ENCODE data around the gene UCN3. TPM values are rescaled to one million over a fixed set of nuclear protein-coding genes. Genes with fewer than 3 reads are reported as not detected.

UCN3 gene
- total and polyA plus RNA-seq, 2 of the 4 experiments (the other 2 are of a cell fraction): not detected

DNA sequence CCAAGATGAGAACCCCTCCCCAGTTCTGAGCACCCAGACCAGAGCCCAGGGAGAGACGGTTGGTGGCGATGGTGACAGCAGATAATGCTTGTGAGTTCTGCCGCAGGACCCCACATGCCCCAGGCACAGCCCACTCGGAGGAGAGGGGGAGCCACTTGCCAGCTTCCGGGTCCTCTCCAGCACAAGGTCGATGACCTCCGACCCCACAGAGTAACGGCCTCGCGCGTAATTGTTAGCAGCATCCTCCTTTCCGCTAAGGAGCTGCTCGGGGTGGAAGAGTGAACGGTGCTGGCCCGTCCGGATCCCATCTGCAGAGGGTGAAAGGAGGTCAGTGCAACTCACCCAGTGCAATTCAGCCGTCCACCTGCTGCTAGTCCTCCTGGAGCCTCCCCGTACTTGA lies 30.4 kb downstream of the UCN3 start:
- WGBS, 2 experiments (ENCODE audit: extremely low coverage in 2 of 2, insufficient read length in 1 of 2): no CpG with 5 or more reads among the region's 18 CpGs
- no peak overlapping the region for H4K8ac ChIP-seq (ENCODE audit: low read depth in 2 of 2, low read length in 2 of 2)
- no peaks in the 10 kb centered on the region for H3K79me1 ChIP-seq (ENCODE audit: low read depth in 1 of 2, low read length in 2 of 2)
- H3K36me3 ChIP-seq (ENCODE audit: control insufficient read depth, insufficient read depth, low read length): no peaks in the 10 kb centered on the region
- no peak overlapping the region for H3K27ac ChIP-seq (ENCODE audit: insufficient read depth, low read length)
- dilution Hi-C loops (cut with HindIII; ENCODE audit: low sequenced_read_pairs, unreplicated experiment): no loop called here
- H2BK15ac ChIP-seq (ENCODE audit: low read depth, low read length): no peak overlapping the region
- H3K4me2 ChIP-seq (ENCODE audit: low read depth, low read length): no peak overlapping the region
- no peak overlapping the region for H3K14ac ChIP-seq (replicated peaks; ENCODE audit: low read depth, low read length)
- H3K4me1 ChIP-seq (ENCODE audit: control insufficient read depth, insufficient read depth, low read length): no peaks in the 10 kb centered on the region
- H3K4me3 ChIP-seq (ENCODE audit: insufficient read depth, low read depth, low read length): no peak overlapping the region
- no peak overlapping the region for H2AK5ac ChIP-seq (ENCODE audit: low read depth, low read length)
- H3K18ac ChIP-seq (ENCODE audit: low read depth, low read length): no peak overlapping the region
- ChIA-PET CTCF (no interaction called here), POLR2A (ENCODE audit: unreplicated experiment) (no interaction called here)
- H2BK5ac ChIP-seq (ENCODE audit: low read depth, low read length, poor library complexity, severe bottlenecking): no peak overlapping the region
- peaks cover 6% of the 10 kb centered on the region for H3K9me3 ChIP-seq (ENCODE audit: control insufficient read depth, insufficient read depth, low read length)
- no peak overlapping the region for H3K56ac ChIP-seq (ENCODE audit: extremely low read depth, insufficient read depth, low read length)
- in situ Hi-C loops (cut with MboI; ENCODE audit: low sequenced_read_pairs): no loop called here
- intact Hi-C loops (cut with micrococcal nuclease): no loop called here
- H2AK9ac ChIP-seq (replicated peaks; ENCODE audit: low read depth, low read length, poor library complexity): no peak overlapping the region
- no peak overlapping the region for H3K9ac ChIP-seq (ENCODE audit: low read depth, low read length)
- no peak overlapping the region for H2BK120ac ChIP-seq (ENCODE audit: low read depth, low read length)
- H3K4ac ChIP-seq (ENCODE audit: low read depth, low read length): no peak overlapping the region
- TF ChIP-seq MXI1 (IDR thresholded peaks at IDR 0.05; ENCODE audit: borderline replicate concordance, low read depth, low read length): no peak
- no peak for TF ChIP-seq MAZ (IDR thresholded peaks at IDR 0.05; ENCODE audit: borderline replicate concordance, low read depth, low read length)
- TF ChIP-seq, protein P1, sequence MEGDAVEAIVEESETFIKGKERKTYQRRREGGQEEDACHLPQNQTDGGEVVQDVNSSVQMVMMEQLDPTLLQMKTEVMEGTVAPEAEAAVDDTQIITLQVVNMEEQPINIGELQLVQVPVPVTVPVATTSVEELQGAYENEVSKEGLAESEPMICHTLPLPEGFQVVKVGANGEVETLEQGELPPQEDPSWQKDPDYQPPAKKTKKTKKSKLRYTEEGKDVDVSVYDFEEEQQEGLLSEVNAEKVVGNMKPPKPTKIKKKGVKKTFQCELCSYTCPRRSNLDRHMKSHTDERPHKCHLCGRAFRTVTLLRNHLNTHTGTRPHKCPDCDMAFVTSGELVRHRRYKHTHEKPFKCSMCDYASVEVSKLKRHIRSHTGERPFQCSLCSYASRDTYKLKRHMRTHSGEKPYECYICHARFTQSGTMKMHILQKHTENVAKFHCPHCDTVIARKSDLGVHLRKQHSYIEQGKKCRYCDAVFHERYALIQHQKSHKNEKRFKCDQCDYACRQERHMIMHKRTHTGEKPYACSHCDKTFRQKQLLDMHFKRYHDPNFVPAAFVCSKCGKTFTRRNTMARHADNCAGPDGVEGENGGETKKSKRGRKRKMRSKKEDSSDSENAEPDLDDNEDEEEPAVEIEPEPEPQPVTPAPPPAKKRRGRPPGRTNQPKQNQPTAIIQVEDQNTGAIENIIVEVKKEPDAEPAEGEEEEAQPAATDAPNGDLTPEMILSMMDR (conservative IDR thresholded peaks at IDR 0.05; ENCODE audit: low read depth, low read length): no peak
- no peak for TF ChIP-seq BHLHE40 (IDR thresholded peaks at IDR 0.05; ENCODE audit: low read depth, low read length)
- TF ChIP-seq FOS (IDR thresholded peaks at IDR 0.05; ENCODE audit: low read depth, low read length): no peak
- TF ChIP-seq, protein P2, sequence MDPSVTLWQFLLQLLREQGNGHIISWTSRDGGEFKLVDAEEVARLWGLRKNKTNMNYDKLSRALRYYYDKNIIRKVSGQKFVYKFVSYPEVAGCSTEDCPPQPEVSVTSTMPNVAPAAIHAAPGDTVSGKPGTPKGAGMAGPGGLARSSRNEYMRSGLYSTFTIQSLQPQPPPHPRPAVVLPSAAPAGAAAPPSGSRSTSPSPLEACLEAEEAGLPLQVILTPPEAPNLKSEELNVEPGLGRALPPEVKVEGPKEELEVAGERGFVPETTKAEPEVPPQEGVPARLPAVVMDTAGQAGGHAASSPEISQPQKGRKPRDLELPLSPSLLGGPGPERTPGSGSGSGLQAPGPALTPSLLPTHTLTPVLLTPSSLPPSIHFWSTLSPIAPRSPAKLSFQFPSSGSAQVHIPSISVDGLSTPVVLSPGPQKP (IDR thresholded peaks at IDR 0.05; ENCODE audit: borderline replicate concordance, low read depth, low read length): no peak
- DNase-seq (no peak), ATAC-seq (ENCODE audit: low read depth) (no peak)
- no peaks in the 10 kb centered on the region for H3K9me1 ChIP-seq (ENCODE audit: insufficient read depth, low read length)
- no peak overlapping the region for H2AFZ ChIP-seq (replicated peaks; ENCODE audit: low read length, poor library complexity)
- H3K27me3 ChIP-seq (ENCODE audit: control insufficient read depth, insufficient read depth, low read length): peaks cover 6% of the 10 kb centered on the region
- H4K91ac ChIP-seq (ENCODE audit: insufficient read depth, low read depth, low read length): no peak overlapping the region
- H4K20me1 ChIP-seq (ENCODE audit: insufficient read depth, low read length): no peaks in the 10 kb centered on the region
- H4K5ac ChIP-seq (ENCODE audit: low read depth, low read length): no peak overlapping the region
- H2BK20ac ChIP-seq (ENCODE audit: low read depth, low read length): no peak overlapping the region
- no peak overlapping the region for H3K23ac ChIP-seq (ENCODE audit: low read depth, low read length)
- no TSS peak for BruUV-seq (replicated peaks)
